ENCODE data around the gene ADAM8.

Gene ADAM8

GRCh38 chr10:133217800-133218589 is 58.7 kb downstream of the ADAM8 start:
- Histone ChIP-seq H3K4me2 (ENCODE audit: insufficient read depth, low read length) (no peak overlapping the region), H3K36me3 (ENCODE audit: insufficient read depth, low read length) (no peaks in the 10 kb centered on the region), H3K9ac (ENCODE audit: low read depth, low read length) (no peak overlapping the region), H4K20me1 (ENCODE audit: insufficient read depth, low read length) (no peaks in the 10 kb centered on the region; the same call in 1 of the 2 replicates), H3K9me3 (ENCODE audit: insufficient read depth, low read length, severe bottlenecking) (no peaks in the 10 kb centered on the region), H3K4me3 (ENCODE audit: low read depth in 1 of 2, low read length in 2 of 2) (no peak overlapping the region), H3K27me3 (ENCODE audit: insufficient read depth, low read length, poor library complexity) (no peaks in the 10 kb centered on the region), H3K4me1 (ENCODE audit: insufficient read depth, low read length) (no peaks in the 10 kb centered on the region), H3K79me2 (ENCODE audit: insufficient read depth, low read length) (no peaks in the 10 kb centered on the region), H2AFZ (ENCODE audit: low read depth, low read length) (no peak overlapping the region), H3K27ac (ENCODE audit: low read length) (no peak overlapping the region)
- TF ChIP-seq EZH2 (IDR thresholded peaks at IDR 0.05; ENCODE audit: borderline replicate concordance, low read depth, low read length, severe bottlenecking) = no peak
- DNase-seq (no peak), ATAC-seq (ENCODE audit: insufficient read depth, low read depth) (no peak)

DNA sequence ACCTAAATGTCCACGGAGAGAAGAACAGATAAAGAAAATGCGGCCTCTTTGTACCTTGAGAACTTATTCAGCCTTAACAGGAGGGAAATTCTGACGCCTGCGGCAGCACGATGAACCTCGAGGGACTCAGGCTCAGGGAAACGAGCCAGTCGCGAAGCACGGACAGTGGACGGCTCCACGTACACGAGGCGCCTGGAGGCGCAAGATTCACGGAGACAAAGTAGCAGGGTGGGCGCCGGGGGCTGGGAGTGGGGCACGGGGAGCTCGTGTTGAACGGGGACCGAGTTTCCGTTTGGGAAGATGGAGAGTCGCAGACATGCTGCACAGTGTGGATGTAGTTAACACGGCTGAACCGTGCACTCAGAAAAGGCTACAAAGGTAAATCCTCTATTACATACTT is 59.9 kb downstream of the ADAM8 start:
- ATAC-seq (ENCODE audit: insufficient read depth, low read depth) (no peak), DNase-seq (no peak)
- Histone ChIP-seq H3K36me3 (ENCODE audit: insufficient read depth, low read length) (no peaks in the 10 kb centered on the region), H3K9ac (ENCODE audit: low read depth, low read length) (no peak overlapping the region), H3K27me3 (ENCODE audit: insufficient read depth, low read length, poor library complexity) (no peaks in the 10 kb centered on the region), H3K4me1 (ENCODE audit: insufficient read depth, low read length) (no peaks in the 10 kb centered on the region), H3K27ac (ENCODE audit: low read length) (no peak overlapping the region), H3K4me2 (ENCODE audit: insufficient read depth, low read length) (no peak overlapping the region), H3K9me3 (ENCODE audit: insufficient read depth, low read length, severe bottlenecking) (no peaks in the 10 kb centered on the region), H4K20me1 (ENCODE audit: insufficient read depth, low read length) (no peaks in the 10 kb centered on the region; the same call in 1 of the 2 replicates), H3K4me3 (ENCODE audit: low read depth in 1 of 2, low read length in 2 of 2) (no peak overlapping the region), H3K79me2 (ENCODE audit: insufficient read depth, low read length) (no peaks in the 10 kb centered on the region), H2AFZ (ENCODE audit: low read depth, low read length) (no peak overlapping the region)
- TF ChIP-seq EZH2 (IDR thresholded peaks at IDR 0.05; ENCODE audit: borderline replicate concordance, low read depth, low read length, severe bottlenecking) = no peak
- TF ChIP-seq, protein P1, sequence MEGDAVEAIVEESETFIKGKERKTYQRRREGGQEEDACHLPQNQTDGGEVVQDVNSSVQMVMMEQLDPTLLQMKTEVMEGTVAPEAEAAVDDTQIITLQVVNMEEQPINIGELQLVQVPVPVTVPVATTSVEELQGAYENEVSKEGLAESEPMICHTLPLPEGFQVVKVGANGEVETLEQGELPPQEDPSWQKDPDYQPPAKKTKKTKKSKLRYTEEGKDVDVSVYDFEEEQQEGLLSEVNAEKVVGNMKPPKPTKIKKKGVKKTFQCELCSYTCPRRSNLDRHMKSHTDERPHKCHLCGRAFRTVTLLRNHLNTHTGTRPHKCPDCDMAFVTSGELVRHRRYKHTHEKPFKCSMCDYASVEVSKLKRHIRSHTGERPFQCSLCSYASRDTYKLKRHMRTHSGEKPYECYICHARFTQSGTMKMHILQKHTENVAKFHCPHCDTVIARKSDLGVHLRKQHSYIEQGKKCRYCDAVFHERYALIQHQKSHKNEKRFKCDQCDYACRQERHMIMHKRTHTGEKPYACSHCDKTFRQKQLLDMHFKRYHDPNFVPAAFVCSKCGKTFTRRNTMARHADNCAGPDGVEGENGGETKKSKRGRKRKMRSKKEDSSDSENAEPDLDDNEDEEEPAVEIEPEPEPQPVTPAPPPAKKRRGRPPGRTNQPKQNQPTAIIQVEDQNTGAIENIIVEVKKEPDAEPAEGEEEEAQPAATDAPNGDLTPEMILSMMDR (IDR thresholded peaks at IDR 0.05; ENCODE audit: borderline replicate concordance, extremely low read depth, low read length, poor library complexity, severe bottlenecking) = no peak

DNA sequence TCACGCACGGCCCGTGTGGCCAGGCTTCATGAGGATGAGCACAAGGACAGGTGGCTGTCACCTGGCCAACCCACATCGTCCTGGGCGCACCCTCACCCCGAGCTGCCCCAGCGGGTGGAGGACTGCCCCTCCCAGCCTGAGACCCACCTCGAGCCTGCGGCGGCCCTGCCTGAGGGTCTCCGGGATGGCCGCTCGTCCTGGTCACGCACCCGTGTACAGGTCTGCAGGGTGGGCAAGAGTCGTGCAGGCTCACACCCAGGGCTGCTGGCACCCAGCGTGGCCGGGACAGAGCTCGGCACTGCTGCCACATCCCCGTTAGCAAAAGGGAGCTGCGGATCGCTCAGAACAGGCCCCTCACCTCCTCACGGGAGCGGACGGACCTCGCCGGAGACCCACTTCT is 61.1 kb downstream of the ADAM8 start:
- H3K9ac ChIP-seq (ENCODE audit: low read depth, low read length) = no peak overlapping the region
- no peak overlapping the region for H3K4me2 ChIP-seq (ENCODE audit: insufficient read depth, low read length)
- H3K4me3 ChIP-seq (ENCODE audit: low read depth in 1 of 2, low read length in 2 of 2) = no peak overlapping the region
- H3K27me3 ChIP-seq (ENCODE audit: insufficient read depth, low read length, poor library complexity) = no peaks in the 10 kb centered on the region
- no peaks in the 10 kb centered on the region for H3K4me1 ChIP-seq (ENCODE audit: insufficient read depth, low read length)
- ATAC-seq (ENCODE audit: insufficient read depth, low read depth) (no peak), DNase-seq (no peak)
- no peaks in the 10 kb centered on the region for H3K9me3 ChIP-seq (ENCODE audit: insufficient read depth, low read length, severe bottlenecking)
- no peak overlapping the region for H2AFZ ChIP-seq (ENCODE audit: low read depth, low read length)
- no peaks in the 10 kb centered on the region; the same call in 1 of the 2 replicates for H4K20me1 ChIP-seq (ENCODE audit: insufficient read depth, low read length)
- H3K36me3 ChIP-seq (ENCODE audit: insufficient read depth, low read length) = no peaks in the 10 kb centered on the region
- no peak overlapping the region for H3K27ac ChIP-seq (ENCODE audit: low read length)
- no peaks in the 10 kb centered on the region for H3K79me2 ChIP-seq (ENCODE audit: insufficient read depth, low read length)
- TF ChIP-seq EZH2 (IDR thresholded peaks at IDR 0.05; ENCODE audit: borderline replicate concordance, low read depth, low read length, severe bottlenecking) = no peak
- TF ChIP-seq, protein P1 (IDR thresholded peaks at IDR 0.05; ENCODE audit: borderline replicate concordance, extremely low read depth, low read length, poor library complexity, severe bottlenecking) = no peak

All from DND-41 (cell line).